HG03342 (cell line): ENCODE results near the gene CD6.
A peak's percentile ranks its signal among the peaks of the same experiment; 100 is the strongest.
"Not testable (repeated sequence)": the region's sequence is repeated elsewhere in the genome, so short reads cannot be mapped to it uniquely, and the experiment has no call there.

Source experiments
- ATAC-seq: cut with Tn5 transposase; IDR thresholded peaks from one replicate; pipeline ENCODE4 v1.9.1; 2021; ENCODE audit warnings: mild to moderate bottlenecking, moderate library complexity; ENCODE audit not compliant: unreplicated experiment

Gene CD6

GRCh38 chr11:61052182-61052972 is 80.9 kb downstream of the CD6 start:
- no peak for ATAC-seq

DNA sequence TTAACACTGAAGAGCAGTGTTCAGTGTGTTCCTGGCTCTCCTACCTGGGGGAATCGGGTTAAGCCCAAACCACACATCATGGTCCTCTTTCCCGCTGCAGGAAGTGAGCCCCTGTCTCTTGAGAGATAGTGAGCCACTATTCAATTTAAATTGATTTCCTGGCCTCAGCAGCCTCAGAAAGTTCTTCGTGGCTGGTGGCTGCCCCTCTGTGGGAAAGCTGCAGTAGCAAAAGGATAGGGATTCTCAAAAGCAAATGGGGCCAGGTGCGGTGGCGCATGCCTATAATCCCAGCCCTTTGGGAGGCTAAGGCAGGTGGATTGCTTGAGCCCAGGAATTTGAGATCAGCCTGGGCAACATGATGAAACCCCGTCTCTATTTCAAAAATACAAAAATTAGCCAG is 81.7 kb downstream of the CD6 start:
- no peak for ATAC-seq

- ATAC-seq = no peak
Measured at GRCh38 chr11:61054513-61054912, 83.0 kb downstream of the CD6 start.

DNA sequence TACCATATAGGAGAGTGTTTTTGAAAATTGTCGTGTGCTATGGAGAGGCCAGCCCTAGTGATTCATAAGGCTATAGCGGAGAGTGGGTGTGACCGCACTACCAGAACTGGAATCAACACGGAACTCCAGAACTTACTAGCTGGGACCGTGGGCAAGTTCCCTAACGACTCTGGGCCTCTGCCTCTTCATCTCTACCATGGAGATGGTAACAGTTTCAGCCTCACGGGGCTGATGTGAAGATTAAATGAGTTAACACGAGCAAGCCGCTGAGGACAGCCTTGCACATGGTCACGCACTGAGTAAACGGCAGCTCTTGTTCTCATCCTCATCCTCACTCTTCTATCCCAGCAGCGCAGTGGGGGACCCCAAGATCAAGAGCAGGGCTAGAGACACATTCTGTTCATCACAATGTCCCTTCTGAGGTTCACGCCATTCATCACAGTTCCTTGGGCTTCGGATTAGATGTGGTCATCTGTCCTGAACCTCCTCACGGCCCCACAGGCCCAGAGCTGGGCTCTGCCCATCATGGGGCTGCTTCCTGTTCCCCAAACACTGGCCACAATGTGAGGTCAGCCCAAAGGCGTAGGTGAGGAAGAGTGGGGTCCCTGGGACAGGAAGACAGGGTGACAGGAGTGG is 83.6 kb downstream of the CD6 start:
- ATAC-seq = no peak

GRCh38 chr11:61055776-61056175 is 84.3 kb downstream of the CD6 start:
- ATAC-seq = no peak

DNA sequence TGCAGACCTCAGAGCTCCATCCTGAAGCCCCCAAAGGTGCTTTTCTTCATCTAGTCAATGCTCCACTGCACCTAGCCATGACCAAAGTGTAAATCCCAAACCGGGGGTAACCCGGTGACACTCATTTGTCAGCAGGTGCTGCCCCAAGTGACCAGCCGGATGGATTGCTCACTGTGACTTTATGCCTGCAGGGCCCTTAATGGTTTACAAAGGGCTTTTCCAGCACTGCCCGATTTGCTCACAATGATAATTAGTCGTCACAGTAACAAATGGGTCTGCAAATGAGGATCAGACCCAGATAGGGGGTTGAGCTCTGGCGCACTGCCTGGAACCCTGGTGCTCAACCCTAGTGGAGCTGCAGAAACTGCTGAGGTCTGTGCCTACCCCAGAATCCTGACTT is 85.1 kb downstream of the CD6 start:
- no peak for ATAC-seq

- no peak for ATAC-seq
Measured at GRCh38 chr11:61056981-61057380, 85.5 kb downstream of the CD6 start.

GRCh38 chr11:61057615-61058014 is 86.1 kb downstream of the CD6 start:
- no peak for ATAC-seq

DNA sequence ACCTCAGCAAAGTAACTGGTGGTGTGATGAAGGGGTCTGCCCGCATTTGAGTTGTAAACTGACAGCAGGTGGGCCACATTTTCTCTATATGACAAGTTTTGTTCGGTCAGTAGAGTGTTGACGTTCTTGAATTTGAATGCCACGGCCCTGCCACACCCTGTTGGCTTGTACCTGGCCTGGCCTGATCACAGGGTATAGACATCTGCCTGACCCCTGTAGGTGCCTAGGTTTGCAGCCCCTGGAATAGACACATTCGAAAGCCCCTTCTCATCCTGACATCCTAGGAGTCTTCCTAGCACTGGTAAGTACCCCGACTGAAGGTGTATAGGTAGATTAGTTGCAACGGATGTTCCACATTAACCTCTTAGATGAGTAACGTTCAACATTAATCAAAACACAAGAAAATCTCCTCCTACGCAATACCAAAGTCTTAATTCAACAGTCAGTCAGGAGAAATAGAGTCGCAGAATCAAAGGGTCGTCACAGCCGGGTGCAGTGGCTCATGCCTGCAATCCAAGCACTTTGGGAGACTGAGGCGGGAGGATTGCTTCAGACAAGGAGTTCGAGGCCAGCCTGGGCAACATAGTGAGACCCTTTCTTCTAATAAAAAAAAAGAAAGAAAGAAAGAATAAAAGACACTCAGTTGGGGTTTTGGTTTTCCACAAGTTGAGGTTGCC is 87.2 kb downstream of the CD6 start:
- no peak for ATAC-seq

DNA sequence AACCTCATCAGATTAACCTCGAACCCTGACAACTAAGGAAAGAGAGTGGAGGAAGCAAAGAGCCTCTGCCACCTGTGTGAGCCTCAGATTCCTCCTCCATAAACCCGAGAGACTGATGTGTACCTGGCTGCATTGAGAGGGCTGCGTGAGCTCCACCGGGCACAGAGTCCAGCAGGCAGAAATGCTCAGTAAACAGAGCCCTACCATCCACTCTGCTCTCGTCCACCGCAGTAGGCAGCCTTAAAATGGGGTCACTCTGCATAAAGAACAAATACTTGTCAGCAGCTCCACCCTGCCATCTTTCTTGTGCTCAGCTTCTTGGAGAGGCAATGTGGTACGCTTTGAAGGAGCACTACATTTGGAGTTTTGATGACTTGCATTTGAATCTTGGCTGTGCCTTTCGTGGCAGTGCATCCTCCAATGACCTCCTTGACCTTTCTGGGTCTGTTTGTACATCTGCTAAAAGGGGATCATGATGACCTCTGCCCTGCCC is 87.8 kb downstream of the CD6 start:
- no peak for ATAC-seq

GRCh38 chr11:61061081-61061826 is 89.8 kb downstream of the CD6 start:
- peak; percentile 83 for ATAC-seq

GRCh38 chr11:61062181-61062930 is 90.9 kb downstream of the CD6 start:
- ATAC-seq = no peak

- not testable (repeated sequence) for ATAC-seq
Measured at GRCh38 chr11:61065236-61065635, 93.8 kb downstream of the CD6 start.

DNA sequence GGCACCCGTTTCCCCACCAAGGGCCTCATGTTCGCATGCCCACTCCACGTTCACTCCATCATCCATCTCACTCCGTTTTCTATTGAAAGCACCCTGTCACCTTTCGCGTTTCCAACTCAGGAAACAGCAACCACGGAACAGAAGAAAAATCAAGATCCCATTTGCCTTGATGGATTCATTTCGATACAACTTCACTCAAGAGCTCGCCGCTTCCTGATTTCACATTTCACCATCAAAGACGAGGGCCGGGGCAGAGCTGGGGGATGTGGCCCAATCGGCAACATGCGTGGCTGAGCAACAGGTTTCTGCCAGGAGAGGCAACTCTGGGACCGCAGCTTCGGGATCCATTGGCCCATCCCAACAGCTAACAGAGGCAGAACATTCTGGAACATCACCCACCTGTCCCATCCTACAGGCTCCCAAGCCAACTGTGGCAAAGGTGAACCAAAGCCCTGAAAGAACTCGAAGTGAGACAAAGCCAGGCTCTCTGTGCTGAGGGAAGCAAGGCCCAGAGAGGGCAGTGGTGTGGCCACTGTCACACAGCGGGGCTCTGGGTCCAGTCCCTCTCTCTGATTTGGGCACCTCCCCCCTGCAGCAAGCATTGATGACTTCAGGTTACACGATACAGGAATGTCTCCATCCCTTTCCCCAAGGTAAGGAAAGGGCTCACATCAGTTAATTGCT is 94.6 kb downstream of the CD6 start:
- ATAC-seq = no peak

DNA sequence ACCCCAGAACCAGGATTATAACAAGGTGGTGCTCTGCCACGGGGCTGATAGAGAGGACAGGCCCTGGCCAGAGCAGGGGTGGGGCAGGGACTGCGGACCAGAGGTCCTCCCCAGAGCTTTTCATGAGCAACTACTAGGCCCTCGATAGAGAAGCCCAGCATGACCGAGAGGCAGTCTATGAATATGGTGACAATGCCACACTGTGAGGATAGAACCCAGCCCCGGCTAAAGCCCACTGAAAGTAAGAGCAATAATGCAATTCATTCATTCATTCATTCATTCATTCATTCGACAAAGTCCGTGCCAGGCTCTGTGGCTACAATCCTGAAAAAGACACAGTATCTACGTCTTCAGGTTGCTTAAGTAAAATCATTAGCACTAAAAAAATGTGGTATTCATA is 95.2 kb downstream of the CD6 start:
- no peak for ATAC-seq

DNA sequence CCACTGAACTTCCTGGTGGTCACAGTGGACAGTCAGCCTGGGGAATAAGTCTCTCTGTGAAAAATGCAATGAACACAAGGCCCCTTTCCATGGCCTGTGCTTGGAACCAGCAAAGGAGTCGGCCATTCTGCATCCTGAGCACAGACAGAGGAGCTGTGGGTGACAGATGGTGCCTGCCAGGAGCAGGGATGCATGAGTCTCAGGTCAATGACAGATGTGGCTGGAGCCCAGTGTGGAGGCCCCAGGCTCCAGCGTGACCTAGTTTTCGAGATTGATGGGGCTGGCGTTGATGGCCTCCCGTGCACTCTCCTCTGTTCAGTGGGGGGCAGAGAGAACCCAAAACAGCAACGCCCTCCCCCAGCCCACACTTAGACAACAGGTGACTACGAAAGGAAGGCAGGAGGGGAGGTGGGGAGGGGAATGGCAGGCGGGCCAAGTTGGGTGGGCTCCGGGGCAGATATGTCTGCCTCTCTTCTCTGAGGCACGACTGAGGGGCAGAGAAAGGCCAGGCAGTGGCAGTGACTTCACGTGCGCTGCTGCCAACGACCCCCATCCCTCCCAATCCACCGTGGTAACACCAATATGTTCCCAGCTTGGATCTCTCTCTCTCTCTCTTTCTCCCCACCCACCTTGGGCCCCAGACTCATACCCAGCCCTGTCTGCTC is 96.4 kb downstream of the CD6 start:
- ATAC-seq = no peak

DNA sequence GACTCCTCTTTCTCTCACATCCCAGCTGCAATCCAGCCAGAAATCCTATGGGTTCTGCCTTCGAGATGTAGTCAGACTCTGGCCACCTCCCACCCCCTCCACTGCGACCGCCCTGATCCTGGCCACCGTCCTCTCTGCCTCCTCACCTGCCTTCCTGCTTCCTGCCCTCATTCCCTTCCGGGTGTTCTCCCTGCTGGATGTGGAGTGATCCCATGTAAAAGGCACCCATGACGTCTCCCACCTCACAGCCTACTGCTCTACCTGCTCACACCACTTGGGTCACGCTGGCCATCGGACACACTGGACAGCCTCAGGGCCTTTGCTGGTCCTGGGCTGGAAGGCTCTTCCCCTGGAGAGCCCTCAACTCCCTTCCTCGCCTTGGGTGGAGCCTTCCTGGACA is 97.1 kb downstream of the CD6 start:
- no peak for ATAC-seq

- ATAC-seq = no peak
Measured at GRCh38 chr11:61069427-61069826, 97.9 kb downstream of the CD6 start.
